Fibroblast of lung (primary cell): ENCODE results near the gene EXOC2. TPM values are rescaled to one million over a fixed set of nuclear protein-coding genes. Genes with fewer than 3 reads are reported as not detected.

Experiments used
- DNase-seq, 2 donors: peaks; one replicate each; pipeline versions ENCODE4 v3.0.0 to v3.0.0-alpha.2; 2010; ENCODE audit warnings: low read depth in 2 of 2
- H2AFZ ChIP-seq: 2 replicates; pipeline ENCODE4 v1.5.1; 2012; ENCODE audit warnings: low read length, control low read depth, inconsistent platforms
- H3K27ac ChIP-seq: 2 replicates; pipeline ENCODE4 v1.5.1; 2011; ENCODE audit warnings: low read length, control low read depth; ENCODE audit not compliant: insufficient read depth
- H3K27me3 ChIP-seq: 2 replicates; pipeline ENCODE4 v1.5.1; 2011; ENCODE audit warnings: mild to moderate bottlenecking, low read length; ENCODE audit not compliant: control insufficient read depth, insufficient read depth
- H3K36me3 ChIP-seq: 2 replicates; pipeline ENCODE4 v1.5.1; 2011; ENCODE audit warnings: low read length; ENCODE audit not compliant: control insufficient read depth, insufficient read depth
- H3K4me1 ChIP-seq: 2 replicates; pipeline ENCODE4 v1.5.1; 2011; ENCODE audit warnings: low read length; ENCODE audit not compliant: control insufficient read depth, insufficient read depth; ENCODE audit errors: extremely low read depth
- H3K4me2 ChIP-seq: 2 replicates; pipeline ENCODE4 v1.5.1; 2011; ENCODE audit warnings: low read length, control low read depth; ENCODE audit not compliant: insufficient read depth; ENCODE audit errors: extremely low read depth
- H3K4me3 ChIP-seq, 4 experiments: fragments of 200-600 bp in 1 of 4; sonication (generic) in 1 of 4; replicated peaks in 1 of 4; 2 replicates each; pipeline ENCODE4 v1.5.1; 2011 to 2016; ENCODE audit warnings: low read length in 4 of 4, low read depth in 3 of 4, mild to moderate bottlenecking in 3 of 4, control low read depth in 2 of 4, inconsistent platforms in 1 of 4, mixed read lengths in 1 of 4; ENCODE audit not compliant: insufficient read depth in 1 of 4; ENCODE audit errors: control extremely low read depth in 1 of 4
- H3K79me2 ChIP-seq: 2 replicates; pipeline ENCODE4 v1.5.1; 2012; ENCODE audit warnings: mild to moderate bottlenecking, low read length, inconsistent platforms; ENCODE audit not compliant: control insufficient read depth, insufficient read depth
- H3K9ac ChIP-seq: 2 replicates; pipeline ENCODE4 v1.5.1; 2011; ENCODE audit warnings: mild to moderate bottlenecking, low read length, control low read depth; ENCODE audit not compliant: insufficient read depth
- H3K9me3 ChIP-seq: 2 replicates; pipeline ENCODE4 v1.5.1; 2012; ENCODE audit warnings: low read depth, low read length; ENCODE audit not compliant: control insufficient read depth, insufficient read depth
- H4K20me1 ChIP-seq: 2 replicates; pipeline ENCODE4 v1.5.1; 2011; ENCODE audit warnings: low read length; ENCODE audit not compliant: control insufficient read depth, insufficient read depth; ENCODE audit errors: extremely low read depth
- EZH2 ChIP-seq: IDR thresholded peaks from 2 replicates; pipeline ENCODE4 v1.5.1; 2012; ENCODE audit warnings: low read length, control low read depth, mild to moderate bottlenecking; ENCODE audit errors: missing control alignments
- polyA plus RNA-seq, 2 donors: library from polyadenylated mRNA; depleted of rRNA in 1 of 2; stranded (reverse) in 1 of 2; unstranded in 1 of 2; fragments of >200 nt; gene quantifications; 2 replicates each; pipeline ENCODE4 v1.2.1, GENCODE V29; 2011 to 2012; ENCODE audit warnings: missing spikeins in 1 of 2
- total RNA-seq: library from RNA; depleted of rRNA; stranded (reverse); fragments of >200 nt; gene quantifications from 2 replicates; pipeline ENCODE4 v1.2.1, GENCODE V29; 2014
- TF ChIP-seq, protein P1 (sequence below), 2 donors: IDR thresholded peaks in 1 of 2; conservative IDR thresholded peaks in 1 of 2; 1 replicate in 1 of 2; 2 replicates in 1 of 2; pipeline ENCODE4 v1.5.1; 2011 to 2012; ENCODE audit warnings: low read length in 2 of 2, control low read depth in 1 of 2, inconsistent platforms in 1 of 2, low read depth in 1 of 2, mild to moderate bottlenecking in 1 of 2

EXOC2 gene
- total and polyA plus RNA-seq, 2 donors (not counting 1 experiment from before 2014, with no cell fraction given), result 19.7 to 42.3 TPM

DNA sequence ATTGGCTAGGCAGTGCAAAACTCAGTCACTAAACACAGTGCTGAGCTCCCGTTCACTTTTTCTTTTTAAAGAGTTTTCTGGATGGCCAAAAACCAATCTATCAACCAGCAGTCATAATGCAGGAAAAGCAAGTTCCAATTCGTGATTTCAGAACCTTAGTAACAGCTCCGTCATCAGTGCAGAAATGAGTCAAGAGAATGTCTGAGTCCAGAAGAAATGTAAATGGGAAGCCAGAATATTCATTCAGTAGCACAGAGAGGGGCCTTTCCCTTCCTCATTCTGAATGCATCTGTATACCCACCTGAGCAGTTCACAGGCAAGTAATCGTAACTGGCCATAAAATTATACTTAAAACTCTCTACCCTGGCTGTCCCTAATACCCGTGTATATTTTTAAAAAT, 56.5 kb downstream of the EXOC2 start:
- Histone ChIP-seq H3K36me3 (no peaks in the 10 kb centered on the region), H3K27ac (no peak overlapping the region), H3K4me1 (no peaks in the 10 kb centered on the region), H4K20me1 (no peaks in the 10 kb centered on the region), H3K9me3 (no peaks in the 10 kb centered on the region), H3K4me2 (no peak overlapping the region), H3K79me2 (no peaks in the 10 kb centered on the region), H2AFZ (no peak overlapping the region), H3K4me3 (no peak overlapping the region), H3K27me3 (no peaks in the 10 kb centered on the region), H3K9ac (no peak overlapping the region)
- TF ChIP-seq EZH2, result no peak
- TF ChIP-seq, protein P1, sequence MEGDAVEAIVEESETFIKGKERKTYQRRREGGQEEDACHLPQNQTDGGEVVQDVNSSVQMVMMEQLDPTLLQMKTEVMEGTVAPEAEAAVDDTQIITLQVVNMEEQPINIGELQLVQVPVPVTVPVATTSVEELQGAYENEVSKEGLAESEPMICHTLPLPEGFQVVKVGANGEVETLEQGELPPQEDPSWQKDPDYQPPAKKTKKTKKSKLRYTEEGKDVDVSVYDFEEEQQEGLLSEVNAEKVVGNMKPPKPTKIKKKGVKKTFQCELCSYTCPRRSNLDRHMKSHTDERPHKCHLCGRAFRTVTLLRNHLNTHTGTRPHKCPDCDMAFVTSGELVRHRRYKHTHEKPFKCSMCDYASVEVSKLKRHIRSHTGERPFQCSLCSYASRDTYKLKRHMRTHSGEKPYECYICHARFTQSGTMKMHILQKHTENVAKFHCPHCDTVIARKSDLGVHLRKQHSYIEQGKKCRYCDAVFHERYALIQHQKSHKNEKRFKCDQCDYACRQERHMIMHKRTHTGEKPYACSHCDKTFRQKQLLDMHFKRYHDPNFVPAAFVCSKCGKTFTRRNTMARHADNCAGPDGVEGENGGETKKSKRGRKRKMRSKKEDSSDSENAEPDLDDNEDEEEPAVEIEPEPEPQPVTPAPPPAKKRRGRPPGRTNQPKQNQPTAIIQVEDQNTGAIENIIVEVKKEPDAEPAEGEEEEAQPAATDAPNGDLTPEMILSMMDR (conservative IDR thresholded peaks at IDR 0.05 in 1 of 2, IDR thresholded peaks at IDR 0.05 in 1 of 2; ENCODE audit: low read depth in 1 of 2, low read length in 2 of 2), result no peak
- no peak for DNase-seq

DNA sequence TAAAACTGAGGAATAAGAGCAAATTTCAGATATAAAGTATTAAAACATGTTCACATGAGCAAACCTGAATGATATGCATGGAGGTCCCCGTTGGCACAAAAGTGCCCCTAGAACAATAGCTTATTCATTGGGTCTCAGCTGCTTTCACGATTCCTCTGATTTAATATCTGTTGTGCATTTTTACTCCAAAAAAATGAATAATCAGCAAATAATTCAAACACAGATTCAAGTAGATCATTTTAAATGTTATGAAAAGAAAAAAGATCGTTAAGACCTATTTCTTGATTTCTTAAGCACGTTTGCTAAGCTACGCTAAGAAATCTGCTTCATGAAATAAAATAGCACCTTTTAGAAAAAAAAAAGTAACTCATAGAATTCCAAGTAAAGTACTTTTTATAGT, 57.7 kb downstream of the EXOC2 start:
- Histone ChIP-seq H3K79me2 (no peaks in the 10 kb centered on the region), H3K27me3 (no peaks in the 10 kb centered on the region), H3K4me2 (no peak overlapping the region), H3K36me3 (no peaks in the 10 kb centered on the region), H3K4me3 (no peak overlapping the region), H2AFZ (no peak overlapping the region), H3K27ac (no peak overlapping the region), H3K9me3 (no peaks in the 10 kb centered on the region), H4K20me1 (no peaks in the 10 kb centered on the region), H3K4me1 (no peaks in the 10 kb centered on the region), H3K9ac (no peak overlapping the region)
- DNase-seq, result no peak
- TF ChIP-seq, protein P1 (conservative IDR thresholded peaks at IDR 0.05 in 1 of 2, IDR thresholded peaks at IDR 0.05 in 1 of 2; ENCODE audit: low read depth in 1 of 2, low read length in 2 of 2), result no peak
- TF ChIP-seq EZH2, result no peak

DNA sequence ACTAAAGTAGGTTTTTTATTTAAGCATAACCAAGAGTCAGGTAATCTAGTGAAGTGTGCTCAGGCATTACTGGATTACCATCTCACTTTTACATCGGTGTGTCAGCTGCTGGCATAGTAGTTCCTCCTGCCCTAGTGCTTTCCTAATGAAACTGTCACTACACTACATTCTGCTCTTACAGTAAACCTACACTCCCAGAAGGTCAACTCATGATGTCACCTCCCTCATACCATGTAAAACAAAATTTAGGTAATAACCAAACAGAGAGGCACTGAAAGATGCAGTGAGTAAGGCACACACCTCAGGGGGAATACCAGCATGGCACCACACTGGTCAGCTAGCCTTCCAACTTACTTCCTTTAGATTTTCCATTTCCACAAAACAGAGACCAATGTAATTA, 59.3 kb downstream of the EXOC2 start:
- Histone ChIP-seq H3K4me1 (no peaks in the 10 kb centered on the region), H3K4me2 (no peak overlapping the region), H3K4me3 (no peak overlapping the region), H3K9ac (no peak overlapping the region), H3K79me2 (no peaks in the 10 kb centered on the region), H3K27me3 (no peaks in the 10 kb centered on the region), H3K27ac (no peak overlapping the region), H2AFZ (no peak overlapping the region), H3K9me3 (no peaks in the 10 kb centered on the region), H3K36me3 (no peaks in the 10 kb centered on the region), H4K20me1 (no peaks in the 10 kb centered on the region)
- TF ChIP-seq EZH2, result no peak
- DNase-seq, result no peak

DNA sequence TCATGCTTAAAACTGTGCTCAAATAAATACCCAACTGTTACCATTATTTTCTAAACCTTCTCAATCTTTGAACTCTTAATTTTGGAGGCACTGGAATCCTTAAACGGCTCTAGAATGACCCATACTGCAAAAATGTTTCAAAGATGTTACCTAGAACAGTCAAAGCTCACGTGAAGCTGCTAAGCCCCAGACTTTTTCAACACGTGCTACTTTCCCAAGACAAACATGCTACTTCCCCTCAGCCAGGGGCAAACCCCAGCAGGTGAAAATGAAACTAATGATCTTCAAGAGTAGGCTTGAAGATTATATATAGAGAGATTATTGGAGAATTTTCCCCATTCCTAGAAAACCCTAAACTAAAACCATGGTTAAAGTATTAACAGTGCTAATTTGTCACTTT, 64.2 kb downstream of the EXOC2 start:
- H3K36me3 ChIP-seq, result no peaks in the 10 kb centered on the region
- TF ChIP-seq, protein P1 (conservative IDR thresholded peaks at IDR 0.05 in 1 of 2, IDR thresholded peaks at IDR 0.05 in 1 of 2; ENCODE audit: low read depth in 1 of 2, low read length in 2 of 2), result no peak
- TF ChIP-seq EZH2, result no peak
- no peaks in the 10 kb centered on the region for H3K27me3 ChIP-seq
- DNase-seq, result no peak
- H3K4me1 ChIP-seq, result peaks cover 6% of the 10 kb centered on the region
- H3K9me3 ChIP-seq, result no peaks in the 10 kb centered on the region
- H2AFZ ChIP-seq, result no peak overlapping the region
- no peak overlapping the region for H3K4me3 ChIP-seq
- H4K20me1 ChIP-seq, result no peaks in the 10 kb centered on the region
- H3K9ac ChIP-seq, result no peak overlapping the region
- no peak overlapping the region for H3K27ac ChIP-seq
- H3K79me2 ChIP-seq, result no peaks in the 10 kb centered on the region
- H3K4me2 ChIP-seq, result no peak overlapping the region
